ELR (cell line): ENCODE results near the gene EPB41.
"Not testable (repeated sequence)": the region's sequence is repeated elsewhere in the genome, so short reads cannot be mapped to it uniquely, and the experiment has no call there.

Experiments
- DNase-seq: peaks from one replicate; pipeline ENCODE4 v3.0.0-alpha.2; 2015; ENCODE audit warnings: low read depth

The EPB41 gene

DNA sequence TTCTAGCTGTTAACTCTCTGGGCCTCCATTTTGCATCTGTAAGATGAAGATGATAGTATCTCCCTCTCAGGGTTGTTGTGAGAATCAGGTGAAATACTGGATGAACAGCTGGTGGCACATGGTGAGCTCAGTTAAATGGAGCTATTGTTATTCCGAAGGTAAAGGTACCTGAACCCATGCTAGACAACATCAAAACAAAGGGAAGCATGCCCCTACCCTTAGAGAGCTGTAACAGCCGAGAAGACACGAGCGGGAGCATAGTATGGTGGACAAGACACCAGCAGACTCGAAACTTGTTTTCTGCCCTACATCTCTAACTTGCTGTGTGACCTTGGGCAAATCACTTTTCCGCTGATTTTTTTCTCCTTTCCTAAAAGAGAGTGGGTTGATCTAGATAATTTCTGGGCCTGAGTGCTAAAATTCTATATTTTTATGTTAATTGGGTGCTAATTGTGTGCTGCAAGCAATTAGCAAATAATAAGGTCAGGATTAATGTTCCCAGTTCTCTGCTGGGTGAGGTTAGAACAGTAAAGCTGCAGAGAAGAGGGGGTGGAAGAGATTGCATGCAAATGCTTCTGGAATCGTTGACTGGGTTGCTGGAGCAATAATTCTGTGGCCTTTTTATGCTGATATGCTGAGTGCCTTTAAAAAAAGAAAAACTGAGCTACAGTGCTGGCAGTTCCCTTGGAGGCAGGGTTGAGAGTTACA, 198.5 kb downstream of the EPB41 start:
- DNase-seq: no peak

GRCh38 chr1:29113413-29114117, 199.2 kb downstream of the EPB41 start:
- DNase-seq: no peak

DNA sequence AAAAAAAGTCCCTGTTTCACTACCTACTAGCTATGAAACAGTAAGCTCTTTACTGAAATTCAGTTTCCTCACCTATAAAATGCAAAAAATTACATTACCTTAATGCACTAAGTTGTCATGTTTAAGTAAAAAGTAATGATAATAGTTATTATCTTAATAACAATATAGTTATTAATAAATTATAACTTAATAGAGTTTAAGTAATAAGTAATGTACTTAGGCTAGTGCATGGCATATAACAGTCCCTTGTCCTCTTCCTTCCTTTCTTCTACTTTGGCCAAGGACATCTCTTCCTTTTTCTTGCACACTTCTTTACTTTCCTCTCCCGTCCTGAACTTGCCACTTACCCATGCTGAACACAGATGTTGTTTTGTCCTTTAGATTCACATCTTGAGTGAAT, 200.3 kb downstream of the EPB41 start:
- no peak for DNase-seq

DNA sequence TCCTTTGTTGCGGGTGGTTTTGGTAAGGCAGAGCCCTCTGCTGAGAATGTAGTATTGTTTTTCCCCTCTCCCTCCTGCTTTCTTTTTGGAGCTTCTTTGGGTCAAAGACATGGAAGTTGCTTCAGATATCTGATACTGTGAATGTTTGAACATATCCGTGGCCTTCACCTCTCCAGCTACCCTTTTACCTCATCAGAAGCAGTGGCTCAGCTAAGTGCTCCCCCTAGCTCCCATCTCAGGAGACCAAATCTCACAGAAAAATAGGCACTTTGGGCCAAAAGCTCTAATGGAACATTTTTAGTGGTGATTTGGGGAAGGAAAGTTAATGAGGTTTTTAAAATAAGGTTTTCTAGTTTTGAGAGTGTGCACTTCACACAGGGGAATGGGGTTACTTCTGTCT, 203.0 kb downstream of the EPB41 start:
- DNase-seq: peak; percentile 12

GRCh38 chr1:29119121-29119929, 205.0 kb downstream of the EPB41 start:
- DNase-seq: no peak

GRCh38 chr1:29120367-29120766, 206.0 kb downstream of the EPB41 start:
- DNase-seq: no peak

DNA sequence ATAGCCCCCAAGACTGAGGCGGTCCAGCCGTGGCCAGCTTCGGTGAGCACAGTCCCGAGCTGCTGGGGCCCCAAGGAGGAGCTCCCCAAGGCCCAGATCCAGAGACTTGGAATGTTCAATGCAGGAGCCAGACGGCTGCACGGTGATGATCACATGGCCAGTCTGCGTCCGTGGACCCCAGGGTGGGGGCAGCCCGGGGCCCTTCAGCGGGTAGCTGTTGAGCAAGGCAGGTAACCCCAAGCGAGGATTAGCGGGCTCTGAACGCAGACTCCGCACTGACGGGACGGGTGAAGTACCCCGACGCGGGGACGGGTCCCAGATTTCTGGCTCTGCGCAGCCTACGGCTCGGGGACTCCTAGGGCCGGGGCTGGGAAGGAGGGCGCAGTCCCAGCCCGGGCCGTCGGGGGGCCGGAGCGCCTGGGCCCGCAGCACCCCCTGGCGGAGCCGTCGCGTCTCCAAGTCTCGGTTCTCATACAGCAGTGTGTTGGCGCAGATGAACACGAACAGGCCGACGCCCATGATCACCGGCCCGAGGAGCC, 206.6 kb downstream of the EPB41 start:
- DNase-seq: no peak

- no peak for DNase-seq
Measured at GRCh38 chr1:29121516-29121935, 207.2 kb downstream of the EPB41 start.

DNA sequence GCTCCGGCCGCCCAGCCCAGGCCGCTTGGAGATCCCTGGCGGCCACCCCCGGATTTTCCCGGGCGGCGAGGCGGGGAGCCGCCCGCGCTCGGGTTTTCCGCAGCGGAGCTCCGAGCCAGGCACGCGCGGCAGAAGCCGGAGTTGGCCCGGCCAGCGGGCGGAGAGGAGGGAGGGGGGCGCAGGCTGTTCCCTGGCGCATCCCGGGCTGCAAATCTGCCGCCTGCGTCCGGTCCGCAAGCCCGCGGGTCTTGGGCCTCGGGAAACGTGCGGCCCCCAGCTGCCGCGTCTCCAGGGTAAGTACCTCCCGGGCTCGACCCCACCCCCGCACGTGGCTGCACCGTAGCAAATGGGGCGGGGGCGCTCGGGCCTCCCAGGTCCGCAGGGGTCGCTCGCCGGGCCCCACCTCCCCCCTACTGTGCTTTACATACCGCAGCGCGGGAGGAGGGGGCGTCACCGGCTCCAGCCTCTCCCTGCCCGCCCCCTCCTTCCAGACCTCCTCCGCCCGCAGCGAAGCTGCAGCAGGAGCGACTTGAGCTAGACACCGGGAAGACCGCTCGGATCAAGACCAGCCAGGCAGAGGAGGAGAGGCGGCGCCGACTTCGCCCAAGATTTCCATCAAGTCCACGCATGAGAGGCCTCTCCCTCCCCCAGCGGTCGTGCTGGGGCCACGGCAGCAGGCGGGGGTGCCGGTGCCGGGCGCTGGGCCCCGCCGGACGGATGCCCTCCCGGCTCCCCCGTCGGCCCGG, 207.7 kb downstream of the EPB41 start:
- DNase-seq: peak; percentile 44

- DNase-seq: peak; percentile 90
Measured at GRCh38 chr1:29122682-29123052, 208.3 kb downstream of the EPB41 start.

DNA sequence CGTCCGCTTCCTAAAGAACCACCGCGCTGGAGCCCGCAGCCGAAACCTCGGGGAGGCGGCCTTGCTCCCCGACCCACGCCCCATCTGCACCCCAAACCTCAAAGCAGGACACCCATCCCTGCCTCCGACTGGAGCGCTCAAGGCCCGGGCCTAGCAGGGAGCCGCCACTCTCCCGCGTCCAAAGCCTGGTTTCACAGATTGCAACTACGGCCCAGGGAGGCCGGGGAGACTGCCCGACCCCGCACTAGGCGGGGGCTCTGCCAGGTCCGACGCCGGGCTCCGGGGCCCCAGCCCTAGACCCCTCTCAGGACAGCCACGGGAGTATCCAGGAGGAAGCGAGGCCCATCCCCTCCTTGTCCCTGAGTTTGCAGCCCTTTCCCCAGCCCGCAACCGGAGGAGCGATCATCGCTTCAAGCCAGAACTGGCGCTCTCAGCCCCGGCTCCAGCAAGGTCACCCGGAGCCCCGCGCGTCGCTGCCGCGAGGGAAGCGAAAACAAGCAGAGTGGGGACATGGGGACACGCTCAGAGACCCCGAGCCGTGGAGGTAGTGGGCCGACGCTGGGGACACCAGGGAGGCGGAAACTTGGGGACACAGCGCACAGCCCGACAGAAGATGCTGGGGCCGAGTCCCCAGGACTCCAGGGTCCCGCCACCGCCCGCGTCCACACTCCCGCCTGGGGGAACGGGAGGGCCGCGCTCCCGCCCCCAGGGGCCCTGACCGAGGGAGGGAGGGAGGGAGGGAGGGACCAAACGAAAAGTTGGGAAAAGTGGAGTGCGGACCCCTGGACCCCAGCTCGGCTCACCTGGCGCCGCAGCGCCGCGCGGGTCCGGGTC, 208.9 kb downstream of the EPB41 start:
- DNase-seq: peak; percentile 56

DNA sequence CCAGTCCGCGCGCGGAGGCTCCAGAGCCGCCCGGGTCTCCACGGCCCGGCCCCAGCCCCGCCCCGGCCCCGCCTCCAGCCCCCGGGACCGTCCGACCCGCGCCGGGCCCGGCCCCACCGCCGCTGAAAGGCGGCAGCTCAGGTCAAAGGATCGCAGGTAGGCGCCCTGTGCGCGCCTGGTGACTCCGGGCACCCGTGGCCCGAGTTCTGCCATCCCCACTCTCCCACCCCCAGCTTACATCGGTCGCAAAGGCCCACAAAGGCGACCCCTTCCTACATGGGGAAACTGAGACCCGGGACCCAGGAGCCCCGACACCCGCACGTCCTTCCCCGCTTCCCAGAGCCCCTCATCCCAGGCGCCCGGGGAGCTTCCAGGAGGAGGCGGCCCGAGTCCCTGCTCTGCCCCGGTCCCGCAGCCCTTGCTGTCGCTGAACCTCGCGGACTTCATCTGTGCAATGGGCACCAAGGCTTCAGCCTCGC, 209.6 kb downstream of the EPB41 start, which contains the start of gene TMEM200B:
Gene TMEM200B, minus strand, starts transcription at position 17 of the 479 bp plus-strand sequence. CDS start 2,075 bp downstream, outside the sequence.
- peak; percentile 42 for DNase-seq

DNA sequence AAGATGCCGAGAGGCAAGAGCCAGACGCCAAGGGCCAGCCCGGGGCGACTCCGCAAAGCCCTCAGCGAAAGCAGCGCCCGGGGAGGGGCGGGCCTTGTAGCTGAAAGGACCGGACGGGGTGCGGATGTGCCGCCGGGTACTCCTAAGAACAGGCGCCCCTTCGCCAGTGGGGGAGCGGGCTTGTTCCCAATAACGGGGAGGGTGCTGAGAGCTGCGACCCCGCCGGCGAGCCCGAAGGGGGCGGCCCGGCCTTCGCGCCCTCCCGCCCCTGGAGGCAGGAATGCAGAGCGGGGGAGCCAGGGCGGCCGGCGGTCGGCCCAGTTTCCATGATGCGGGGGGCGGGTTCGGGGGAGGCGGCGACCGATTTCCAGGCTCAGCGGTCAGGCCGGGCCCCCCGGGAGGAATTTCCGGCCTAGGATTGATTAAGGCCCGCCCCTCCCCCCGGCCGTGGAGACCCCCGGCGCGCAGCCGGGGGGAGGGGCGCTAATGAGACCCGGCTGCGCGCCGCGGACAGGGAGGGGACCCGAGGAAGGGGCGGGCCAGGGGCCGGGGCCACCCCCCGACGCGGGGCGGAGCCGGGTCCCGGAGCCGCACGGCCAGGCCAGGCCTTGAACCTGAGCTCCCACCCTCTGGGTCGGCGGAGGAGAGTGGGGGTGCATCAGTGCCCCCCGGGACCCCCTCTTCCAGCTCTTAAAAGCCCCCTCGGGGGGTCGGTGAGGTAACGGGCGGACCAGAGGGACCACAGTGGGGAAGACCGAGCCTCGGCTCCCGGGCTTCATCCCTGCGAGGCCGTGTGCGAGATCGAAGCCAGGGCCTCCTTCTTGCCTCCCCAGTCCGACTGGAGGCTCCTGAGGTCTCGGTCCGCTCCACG, 210.2 kb downstream of the EPB41 start:
- peak; percentile 81 for DNase-seq

DNA sequence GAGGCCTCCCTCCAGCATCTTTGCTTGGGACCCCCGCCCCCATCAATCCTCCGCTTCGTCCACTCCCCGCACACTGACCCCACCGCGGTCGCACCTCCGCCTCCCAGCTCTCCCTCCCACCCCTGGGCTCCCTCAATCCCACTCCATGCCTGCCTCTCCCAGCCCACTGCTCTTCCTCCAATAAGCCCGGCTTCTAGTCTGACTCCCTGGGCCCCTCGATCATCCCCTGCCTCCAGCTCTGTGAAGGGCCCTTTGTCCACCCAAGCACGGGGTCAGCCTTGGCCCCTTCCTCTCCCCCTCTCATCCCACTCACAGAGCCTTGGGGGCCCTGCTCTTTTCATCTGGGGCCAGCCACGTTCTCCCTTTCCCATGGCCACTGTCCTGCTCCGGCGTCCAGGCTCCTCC, 210.9 kb downstream of the EPB41 start:
- DNase-seq: no peak

GRCh38 chr1:29125788-29126187, 211.4 kb downstream of the EPB41 start:
- no peak for DNase-seq

GRCh38 chr1:29126198-29126597, 211.8 kb downstream of the EPB41 start:
- DNase-seq: no peak

DNA sequence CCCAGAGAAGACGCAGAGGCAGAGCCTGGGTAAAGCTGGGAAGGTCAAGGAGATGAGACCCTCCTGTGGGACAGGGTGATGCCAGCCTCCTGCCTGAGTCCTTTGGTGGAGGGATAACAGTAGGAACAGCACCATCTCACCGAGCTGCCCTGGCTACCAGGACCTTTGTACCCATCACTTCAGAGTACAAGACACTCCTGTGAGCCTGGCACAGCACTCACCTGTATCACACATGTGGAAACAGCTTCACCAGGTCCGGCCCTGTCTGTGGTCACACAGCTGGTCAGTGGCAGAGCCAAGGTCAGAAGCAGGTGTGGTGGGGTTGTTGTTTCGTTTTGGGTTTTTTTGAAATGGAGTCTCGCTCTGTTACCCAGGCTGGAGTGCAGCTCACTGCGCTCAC, 214.4 kb downstream of the EPB41 start:
- DNase-seq: no peak

- DNase-seq: peak; percentile 57
Measured at GRCh38 chr1:29129916-29130315, 215.5 kb downstream of the EPB41 start.

DNA sequence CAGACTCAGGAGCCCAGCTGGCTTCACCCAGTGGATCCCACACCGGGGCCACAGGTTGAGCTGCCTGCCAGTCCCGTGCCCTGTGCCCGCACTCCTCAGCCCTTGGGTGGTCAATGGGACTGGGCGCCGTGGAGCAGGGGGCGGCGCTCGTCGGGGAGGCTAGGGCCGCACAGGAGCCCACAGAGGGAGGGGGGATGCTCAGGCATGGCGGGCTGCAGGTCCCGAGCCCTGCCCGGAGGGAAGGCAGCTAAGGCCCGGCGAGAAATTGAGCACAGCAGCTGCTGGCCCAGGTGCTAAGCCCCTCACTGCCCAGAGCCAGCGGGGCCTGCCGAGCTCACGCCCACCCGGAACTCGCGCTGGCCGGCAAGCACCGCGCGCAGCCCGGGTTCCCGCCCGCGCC, 216.7 kb downstream of the EPB41 start:
- DNase-seq: not testable (repeated sequence)
